Panc1 (cell line): ENCODE measurements around the gene IL10.
"Not testable (repeated sequence)": the region's sequence is repeated elsewhere in the genome, so short reads cannot be mapped to it uniquely, and the experiment has no call there.

Experiments
- POLR2AphosphoS5 ChIP-seq: IDR thresholded peaks from 2 replicates; pipeline ENCODE4 v1.6.1; 2012; ENCODE audit warnings: mild to moderate bottlenecking, low read depth, low read length, moderate library complexity
- SIN3A ChIP-seq: IDR thresholded peaks from 2 replicates; pipeline ENCODE4 v1.6.1; 2012; ENCODE audit warnings: low read depth, mild to moderate bottlenecking, low read length, moderate library complexity, borderline replicate concordance; ENCODE audit not compliant: insufficient read depth
- TF ChIP-seq, protein P1 (sequence below): fragments of 450-650 bp; IDR thresholded peaks from 2 replicates; pipeline ENCODE4 v1.5.1; 2017; ENCODE audit warnings: mild to moderate bottlenecking

DNA sequence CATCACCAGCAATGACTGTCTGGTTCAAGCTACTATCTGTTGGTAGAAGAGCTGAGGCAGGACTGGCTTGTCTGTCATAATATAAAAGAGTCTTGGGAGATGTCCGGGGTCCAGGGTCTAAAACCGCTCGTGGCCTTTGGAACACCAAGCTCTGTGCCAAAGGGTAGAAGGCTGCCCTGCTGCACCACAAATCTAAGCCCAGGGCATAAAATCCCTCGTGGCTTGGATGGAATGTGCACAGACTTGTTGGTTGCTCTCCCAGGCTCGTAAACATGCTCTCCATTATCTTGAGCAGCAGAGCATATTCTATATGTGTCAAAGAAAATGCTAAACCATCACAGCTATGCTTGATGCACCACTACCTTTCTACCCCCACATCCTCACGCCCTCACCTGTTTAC lies 6.6 kb upstream of the IL10 start:
- TF ChIP-seq, protein P1, sequence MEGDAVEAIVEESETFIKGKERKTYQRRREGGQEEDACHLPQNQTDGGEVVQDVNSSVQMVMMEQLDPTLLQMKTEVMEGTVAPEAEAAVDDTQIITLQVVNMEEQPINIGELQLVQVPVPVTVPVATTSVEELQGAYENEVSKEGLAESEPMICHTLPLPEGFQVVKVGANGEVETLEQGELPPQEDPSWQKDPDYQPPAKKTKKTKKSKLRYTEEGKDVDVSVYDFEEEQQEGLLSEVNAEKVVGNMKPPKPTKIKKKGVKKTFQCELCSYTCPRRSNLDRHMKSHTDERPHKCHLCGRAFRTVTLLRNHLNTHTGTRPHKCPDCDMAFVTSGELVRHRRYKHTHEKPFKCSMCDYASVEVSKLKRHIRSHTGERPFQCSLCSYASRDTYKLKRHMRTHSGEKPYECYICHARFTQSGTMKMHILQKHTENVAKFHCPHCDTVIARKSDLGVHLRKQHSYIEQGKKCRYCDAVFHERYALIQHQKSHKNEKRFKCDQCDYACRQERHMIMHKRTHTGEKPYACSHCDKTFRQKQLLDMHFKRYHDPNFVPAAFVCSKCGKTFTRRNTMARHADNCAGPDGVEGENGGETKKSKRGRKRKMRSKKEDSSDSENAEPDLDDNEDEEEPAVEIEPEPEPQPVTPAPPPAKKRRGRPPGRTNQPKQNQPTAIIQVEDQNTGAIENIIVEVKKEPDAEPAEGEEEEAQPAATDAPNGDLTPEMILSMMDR, result not testable (repeated sequence)
- not testable (repeated sequence) for TF ChIP-seq POLR2AphosphoS5, SIN3A
